ENCODE measurements around the gene ZFYVE19.

ZFYVE19 gene, protein sequence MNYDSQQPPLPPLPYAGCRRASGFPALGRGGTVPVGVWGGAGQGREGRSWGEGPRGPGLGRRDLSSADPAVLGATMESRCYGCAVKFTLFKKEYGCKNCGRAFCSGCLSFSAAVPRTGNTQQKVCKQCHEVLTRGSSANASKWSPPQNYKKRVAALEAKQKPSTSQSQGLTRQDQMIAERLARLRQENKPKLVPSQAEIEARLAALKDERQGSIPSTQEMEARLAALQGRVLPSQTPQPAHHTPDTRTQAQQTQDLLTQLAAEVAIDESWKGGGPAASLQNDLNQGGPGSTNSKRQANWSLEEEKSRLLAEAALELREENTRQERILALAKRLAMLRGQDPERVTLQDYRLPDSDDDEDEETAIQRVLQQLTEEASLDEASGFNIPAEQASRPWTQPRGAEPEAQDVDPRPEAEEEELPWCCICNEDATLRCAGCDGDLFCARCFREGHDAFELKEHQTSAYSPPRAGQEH

GRCh38 chr15:40807028-40807887 lies at the start of gene ZFYVE19, which contains the start of gene DNAJC17:
Gene ZFYVE19 (plus strand): TSS chr15:40807089. CDS start chr15:40807590, 501 bp downstream.
Gene DNAJC17 (minus strand): TSS chr15:40807473. CDS start chr15:40807446, 27 bp downstream.
- peak; percentile 78 for TF ChIP-seq POLR2AphosphoS5 (IDR thresholded peaks at IDR 0.05; ENCODE audit: borderline replicate concordance, low read depth, low read length)
- TF ChIP-seq EZH2 (IDR thresholded peaks at IDR 0.05) = no peak

GRCh38 chr15:40759961-40760360 lies 46.9 kb upstream of the ZFYVE19 start:
- Histone ChIP-seq H3K27ac (no peak overlapping the region), H3K4me3 (no peak overlapping the region), H3K9ac (ENCODE audit: insufficient read length) (no peak overlapping the region), H3K9me3 (ENCODE audit: low read depth, low read length) (no peaks in the 10 kb centered on the region), H3K36me3 (ENCODE audit: insufficient read depth, low read length) (no peaks in the 10 kb centered on the region)
- no peak for TF ChIP-seq FOXP2 (optimal IDR thresholded peaks at IDR 0.05; ENCODE audit: control extremely low read depth, extremely low read length, insufficient read depth)
- no peak for TF ChIP-seq EZH2 (IDR thresholded peaks at IDR 0.05)
- no peak for DNase-seq (ENCODE audit: low read depth, low spot score)

More at GRCh38 chr15:40807028-40807887, at the start of gene ZFYVE19, which contains the start of gene DNAJC17:
- H3K9ac ChIP-seq (ENCODE audit: insufficient read length) = peak within 1 kb of the TSS; percentile 88
- H3K36me3 ChIP-seq (ENCODE audit: insufficient read depth, low read length) = no peaks in the 10 kb centered on the region
- DNase-seq (ENCODE audit: low read depth, low spot score) = peak; percentile 94
- peak within 1 kb of the TSS; percentile 99 for H3K4me3 ChIP-seq
- peak within 1 kb of the TSS; percentile 72; the same call in 1 of the 2 replicates for H3K27ac ChIP-seq
- no peaks in the 10 kb centered on the region for H3K9me3 ChIP-seq (ENCODE audit: low read depth, low read length)

- no peak for TF ChIP-seq FOXP2 (optimal IDR thresholded peaks at IDR 0.05; ENCODE audit: control extremely low read depth, extremely low read length, insufficient read depth)
- peak; percentile 24; the same call in 1 of the 2 replicates for TF ChIP-seq POLR2AphosphoS5 (IDR thresholded peaks at IDR 0.05; ENCODE audit: borderline replicate concordance, low read depth, low read length)
- H3K9ac ChIP-seq (ENCODE audit: insufficient read length) = peak overlapping the region; percentile 73
- H3K36me3 ChIP-seq (ENCODE audit: insufficient read depth, low read length) = no peaks in the 10 kb centered on the region; the same call in 1 of the 2 replicates
- DNase-seq (ENCODE audit: low read depth, low spot score) = no peak
- peak overlapping the region; percentile 75 for H3K27ac ChIP-seq
- no peaks in the 10 kb centered on the region for H3K9me3 ChIP-seq (ENCODE audit: low read depth, low read length)
- H3K4me3 ChIP-seq = peak overlapping the region; percentile 79
These were observed 43.7 kb upstream of the ZFYVE19 start for GRCh38 chr15:40762919-40763800.

- Histone ChIP-seq H3K4me3 (peak within 1 kb of the TSS; percentile 79), H3K27ac (peak within 1 kb of the TSS; percentile 88), H3K9ac (ENCODE audit: insufficient read length) (peak within 1 kb of the TSS; percentile 73), H3K9me3 (ENCODE audit: low read depth, low read length) (no peaks in the 10 kb centered on the region), H3K36me3 (ENCODE audit: insufficient read depth, low read length) (no peaks in the 10 kb centered on the region; the same call in 1 of the 2 replicates)
- TF ChIP-seq EZH2 (IDR thresholded peaks at IDR 0.05) = no peak
- TF ChIP-seq FOXP2 (optimal IDR thresholded peaks at IDR 0.05; ENCODE audit: control extremely low read depth, extremely low read length, insufficient read depth) = no peak
- peak; percentile 39; the same call in 1 of the 2 replicates for TF ChIP-seq POLR2AphosphoS5 (IDR thresholded peaks at IDR 0.05; ENCODE audit: borderline replicate concordance, low read depth, low read length)
- no peak for DNase-seq (ENCODE audit: low read depth, low spot score)
These were observed 42.9 kb upstream of the ZFYVE19 start, which contains the start of gene GCHFR for GRCh38 chr15:40763801-40764628. Gene GCHFR (plus strand): TSS chr15:40764068. CDS start chr15:40764181, 113 bp downstream.

- no peak for DNase-seq (ENCODE audit: low read depth, low spot score)
- TF ChIP-seq EZH2 (IDR thresholded peaks at IDR 0.05) (no peak), FOXP2 (optimal IDR thresholded peaks at IDR 0.05; ENCODE audit: control extremely low read depth, extremely low read length, insufficient read depth) (no peak), POLR2AphosphoS5 (IDR thresholded peaks at IDR 0.05; ENCODE audit: borderline replicate concordance, low read depth, low read length) (no peak)
- peak overlapping the region; percentile 79 for H3K4me3 ChIP-seq
These were observed 42.2 kb upstream of the ZFYVE19 start for GRCh38 chr15:40764629-40765103.

GRCh38 chr15:40766194-40766815 lies 40.6 kb upstream of the ZFYVE19 start:
- TF ChIP-seq POLR2AphosphoS5 (IDR thresholded peaks at IDR 0.05; ENCODE audit: borderline replicate concordance, low read depth, low read length) = no peak
- TF ChIP-seq FOXP2 (optimal IDR thresholded peaks at IDR 0.05; ENCODE audit: control extremely low read depth, extremely low read length, insufficient read depth) = no peak
- no peak for TF ChIP-seq EZH2 (IDR thresholded peaks at IDR 0.05)
- Histone ChIP-seq H3K36me3 (ENCODE audit: insufficient read depth, low read length) (no peaks in the 10 kb centered on the region; the same call in 1 of the 2 replicates), H3K9me3 (ENCODE audit: low read depth, low read length) (no peaks in the 10 kb centered on the region), H3K9ac (ENCODE audit: insufficient read length) (peak overlapping the region; percentile 17), H3K4me3 (no peak overlapping the region), H3K27ac (peak overlapping the region; percentile 49)
- no peak for DNase-seq (ENCODE audit: low read depth, low spot score)

More at GRCh38 chr15:40764629-40765103, 42.2 kb upstream of the ZFYVE19 start:
- H3K27ac ChIP-seq = peak overlapping the region; percentile 88
- no peaks in the 10 kb centered on the region for H3K9me3 ChIP-seq (ENCODE audit: low read depth, low read length)
- H3K9ac ChIP-seq (ENCODE audit: insufficient read length) = peak overlapping the region; percentile 28
- no peaks in the 10 kb centered on the region; the same call in 1 of the 2 replicates for H3K36me3 ChIP-seq (ENCODE audit: insufficient read depth, low read length)

Data from SK-N-MC (cell line).